EH (cell line): ENCODE measurements around the gene TBXA2R.
A peak's percentile ranks its signal among the peaks of the same experiment; 100 is the strongest.

Experiments used
- DNase-seq: peaks from one replicate; pipeline ENCODE4 v3.0.0-alpha.2; 2015; ENCODE audit warnings: low read depth

The TBXA2R gene

DNA sequence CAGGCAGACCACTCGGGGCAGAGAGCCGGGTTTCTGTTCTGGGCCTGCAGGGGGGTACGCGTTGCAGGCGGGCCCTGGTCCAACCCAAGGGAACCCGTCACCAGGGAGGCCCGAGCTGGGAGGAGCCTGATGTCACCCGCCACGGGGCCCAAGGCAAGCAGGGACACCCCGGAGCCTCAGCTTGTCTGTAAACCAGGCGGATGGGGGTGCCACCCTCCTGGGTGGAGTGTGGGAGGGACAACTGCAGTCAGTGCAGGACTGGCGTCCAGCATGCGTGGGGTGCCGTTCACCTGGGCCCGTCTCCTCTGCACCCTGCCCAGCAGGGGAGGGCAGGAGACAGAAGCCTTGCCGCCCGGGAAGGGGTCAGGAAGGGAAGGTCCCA, 12.9 kb upstream of the TBXA2R start:
- DNase-seq = no peak

- DNase-seq = no peak
Measured at GRCh38 chr19:3618811-3619630, 12.3 kb upstream of the TBXA2R start.

- DNase-seq = peak; percentile 58
Measured at GRCh38 chr19:3618144-3618810, 11.6 kb upstream of the TBXA2R start.

- DNase-seq = no peak
Measured at GRCh38 chr19:3617463-3617862, 10.8 kb upstream of the TBXA2R start.

GRCh38 chr19:3615524-3616135, 9.0 kb upstream of the TBXA2R start:
- DNase-seq = no peak

DNA sequence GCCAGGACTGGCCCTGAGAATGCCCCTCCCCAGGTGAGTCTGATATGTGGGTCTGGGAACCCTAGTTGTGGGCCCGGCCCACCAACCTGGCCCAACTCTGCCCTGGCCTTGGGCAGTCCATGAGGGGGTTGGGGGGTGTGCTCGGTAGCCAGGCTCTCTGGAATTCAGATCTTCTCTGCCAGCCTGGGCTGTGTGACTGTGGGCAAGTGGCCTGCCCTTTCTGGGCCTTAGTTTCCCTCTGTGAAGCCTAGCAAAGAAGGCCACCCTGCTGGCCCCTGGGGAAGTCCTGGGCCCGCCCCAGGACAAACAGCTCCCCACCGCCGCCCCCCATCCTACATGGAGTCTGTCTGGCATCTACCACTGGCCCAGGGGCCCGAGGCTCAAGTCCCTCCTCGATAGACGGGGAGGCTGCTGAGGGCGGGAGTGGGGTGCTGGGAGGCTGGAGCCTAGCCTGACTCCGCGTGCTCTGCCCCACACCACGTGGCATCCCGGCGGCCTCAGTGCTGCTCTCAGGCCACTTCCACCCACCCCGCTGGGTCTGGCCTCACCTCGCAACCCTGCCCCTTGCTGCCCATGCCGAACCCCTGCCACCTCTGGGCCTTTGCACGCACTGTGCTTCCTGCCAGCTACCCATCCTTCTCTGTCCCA, 8.3 kb upstream of the TBXA2R start:
- DNase-seq = no peak

DNA sequence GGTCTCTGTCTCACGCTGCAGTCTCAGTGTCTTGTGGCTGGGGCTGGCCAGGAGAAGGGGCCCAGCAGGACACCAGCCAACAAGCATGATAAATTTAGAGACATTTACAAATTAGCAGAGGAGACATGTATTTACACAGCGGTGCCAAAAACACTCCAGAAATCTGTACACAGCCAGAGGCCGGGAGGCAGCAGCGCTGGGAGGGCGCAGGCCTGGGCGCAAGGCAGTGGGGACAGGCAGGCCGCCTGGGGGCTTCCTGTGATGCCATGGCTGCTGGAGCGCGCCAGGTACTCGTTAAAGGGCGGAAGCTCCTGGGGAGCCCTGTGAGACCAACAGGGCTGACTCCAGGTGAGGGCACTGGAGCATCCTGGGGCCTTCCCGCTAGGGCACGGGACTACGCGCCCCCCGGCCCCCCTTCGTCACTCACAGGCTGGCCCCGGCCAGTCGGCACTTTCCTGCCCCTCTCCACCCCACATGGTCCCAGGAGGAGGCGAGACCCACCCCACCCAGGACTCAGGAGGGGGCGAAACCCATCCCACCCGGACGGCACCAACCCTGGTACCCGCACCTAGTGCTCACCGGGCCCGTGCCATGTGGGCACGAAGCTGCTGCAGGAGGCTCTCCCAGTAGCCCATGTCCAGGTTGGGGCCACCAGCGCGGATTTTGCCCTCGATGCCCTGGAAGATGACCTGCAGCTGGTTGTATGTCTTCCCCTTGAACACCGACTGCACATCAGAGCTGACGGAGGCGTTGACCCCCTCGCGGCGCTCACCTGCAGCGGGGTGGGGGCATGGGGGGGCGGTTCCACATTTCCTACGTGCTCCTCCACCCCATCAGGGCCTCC, 7.4 kb upstream of the TBXA2R start:
- DNase-seq = no peak

- no peak for DNase-seq
Measured at GRCh38 chr19:3612901-3613741, 6.4 kb upstream of the TBXA2R start.

GRCh38 chr19:3612330-3612729, 5.7 kb upstream of the TBXA2R start:
- no peak for DNase-seq

DNA sequence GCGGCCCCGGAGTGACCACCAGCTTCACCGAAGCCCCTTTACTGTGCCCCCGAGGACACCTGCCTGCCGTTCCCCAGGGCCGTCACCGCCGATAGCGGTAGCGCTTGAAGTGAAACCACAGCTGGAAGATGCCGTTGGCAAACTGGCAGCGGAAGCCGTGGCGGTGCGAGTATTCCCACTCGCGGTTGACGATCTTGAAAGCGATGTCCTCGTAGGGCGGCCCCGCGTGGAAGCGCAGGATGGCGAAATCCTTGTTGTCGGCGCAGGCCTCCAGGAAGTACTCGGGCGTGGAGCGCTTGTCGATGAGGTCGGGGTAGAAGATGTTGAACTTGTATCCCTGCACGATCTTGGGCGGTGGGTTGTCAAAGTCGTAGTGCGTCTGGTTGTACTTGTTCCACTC, 5.2 kb upstream of the TBXA2R start:
- DNase-seq = no peak

DNA sequence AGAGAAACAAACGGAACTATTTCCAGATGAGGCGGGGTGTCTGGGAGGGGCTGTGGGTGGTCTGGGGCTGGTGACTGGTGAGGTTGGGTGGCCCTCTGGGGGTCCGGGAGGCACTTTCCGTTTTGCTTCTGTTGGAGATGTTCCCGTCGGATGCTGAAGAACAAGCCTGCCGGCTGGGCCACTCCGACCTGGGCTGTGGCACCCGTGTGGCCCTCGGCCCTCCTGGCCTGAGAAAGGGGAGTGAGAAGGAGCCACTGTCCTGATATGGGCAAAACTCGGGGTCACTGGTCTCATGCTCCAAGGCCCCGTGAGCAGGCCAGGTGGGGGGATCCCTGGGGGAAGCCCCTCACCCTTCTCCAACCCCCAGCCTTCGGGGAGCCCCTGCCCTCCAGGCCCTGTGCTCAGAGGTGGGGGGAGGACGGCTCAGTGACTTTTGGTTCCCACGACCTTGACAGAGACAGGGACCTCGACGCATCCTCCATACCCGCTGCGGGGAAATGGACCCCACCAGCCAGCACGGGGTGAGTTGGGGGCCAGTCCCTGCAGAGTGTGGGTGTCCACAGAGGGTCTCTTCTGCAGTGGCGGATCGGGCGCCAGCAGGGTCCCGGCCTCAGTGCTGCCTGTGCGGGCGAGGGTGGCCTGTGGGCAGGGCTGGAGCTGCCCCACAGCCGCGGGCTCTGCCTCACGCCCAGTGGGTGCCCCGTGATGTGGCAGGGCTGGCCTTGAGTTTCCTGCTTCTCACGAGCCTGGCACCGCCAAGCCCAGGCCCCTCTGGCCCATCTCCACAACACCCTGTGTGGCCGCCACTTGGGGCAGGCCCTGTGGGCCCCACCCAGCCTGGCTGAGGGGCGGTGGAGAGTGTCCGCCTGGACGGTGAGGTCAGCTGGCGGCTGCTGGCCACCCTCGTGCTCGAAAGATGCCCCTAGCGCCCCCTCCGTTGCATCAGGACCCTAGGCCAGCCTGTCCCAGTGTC, 4.4 kb upstream of the TBXA2R start:
- DNase-seq = no peak

GRCh38 chr19:3609779-3610719, 3.4 kb upstream of the TBXA2R start:
- DNase-seq = no peak

DNA sequence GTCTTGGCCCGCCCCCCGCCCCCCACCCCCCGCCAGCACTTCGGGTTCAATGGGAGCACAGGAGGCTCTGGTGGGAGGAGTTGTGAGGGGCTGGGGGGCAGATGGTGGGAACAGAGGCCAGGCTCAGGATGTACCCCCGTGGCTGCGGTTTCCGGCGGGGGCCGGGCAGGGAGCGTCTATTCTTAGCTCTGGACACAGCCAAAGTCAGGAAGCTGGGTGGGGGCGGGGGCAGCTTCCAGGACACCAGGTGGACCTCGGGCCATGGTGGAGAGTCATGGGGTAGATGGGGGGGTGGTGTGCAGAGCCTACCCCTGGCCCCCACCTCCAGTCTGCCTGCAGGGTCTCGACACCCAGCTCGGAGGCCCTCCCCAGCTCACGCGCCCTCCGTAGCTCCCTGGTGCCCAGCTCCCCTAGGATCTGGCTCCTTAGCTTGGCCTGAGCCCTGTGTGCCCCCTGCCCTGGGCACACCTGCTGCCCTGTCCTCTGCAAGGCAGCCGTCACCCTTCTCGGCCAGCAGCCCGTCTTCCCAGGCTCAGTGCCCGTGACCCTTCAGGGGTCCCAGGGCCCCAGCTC, 2.2 kb upstream of the TBXA2R start:
- DNase-seq = no peak

GRCh38 chr19:3608079-3608641, 1.5 kb upstream of the TBXA2R start:
- no peak for DNase-seq

DNA sequence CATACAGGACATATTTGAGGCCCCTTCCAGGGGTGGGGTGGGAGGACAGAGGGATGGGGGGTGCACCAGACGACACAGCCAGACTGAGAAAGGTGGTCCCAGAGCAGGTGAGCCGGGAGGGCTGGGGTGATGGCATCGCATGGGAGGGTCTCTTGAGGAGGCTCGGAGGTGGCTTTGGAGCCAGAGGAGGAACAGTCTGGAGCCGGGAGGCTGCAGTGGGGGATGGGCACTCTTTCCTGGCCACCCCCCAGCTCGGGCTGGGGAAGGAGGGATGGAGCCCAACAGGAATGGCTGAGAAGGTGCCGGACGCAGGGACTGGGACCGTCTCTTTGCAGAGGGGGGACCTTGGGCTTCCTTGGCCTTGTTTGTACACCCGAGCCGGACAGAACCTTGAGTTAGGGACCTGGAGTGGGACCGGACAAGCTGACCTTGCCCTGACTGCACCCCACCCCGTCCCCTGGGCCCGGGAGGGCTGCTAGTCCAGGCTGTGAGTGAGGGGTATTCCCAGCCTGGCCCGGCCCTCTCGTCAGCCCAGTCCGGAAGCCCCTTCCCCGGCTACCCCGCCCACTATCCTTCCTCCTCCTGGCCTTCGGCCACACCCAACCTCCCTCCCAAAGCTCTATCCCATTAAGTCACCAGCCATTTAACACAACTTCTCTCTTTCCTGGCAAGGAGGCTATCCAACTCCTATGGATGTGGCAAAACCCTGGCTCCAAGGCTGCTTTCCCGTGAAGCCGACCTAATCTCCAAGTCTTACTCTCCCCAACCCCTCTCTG, 816 bp upstream of the TBXA2R start:
- peak; percentile 34 for DNase-seq

DNA sequence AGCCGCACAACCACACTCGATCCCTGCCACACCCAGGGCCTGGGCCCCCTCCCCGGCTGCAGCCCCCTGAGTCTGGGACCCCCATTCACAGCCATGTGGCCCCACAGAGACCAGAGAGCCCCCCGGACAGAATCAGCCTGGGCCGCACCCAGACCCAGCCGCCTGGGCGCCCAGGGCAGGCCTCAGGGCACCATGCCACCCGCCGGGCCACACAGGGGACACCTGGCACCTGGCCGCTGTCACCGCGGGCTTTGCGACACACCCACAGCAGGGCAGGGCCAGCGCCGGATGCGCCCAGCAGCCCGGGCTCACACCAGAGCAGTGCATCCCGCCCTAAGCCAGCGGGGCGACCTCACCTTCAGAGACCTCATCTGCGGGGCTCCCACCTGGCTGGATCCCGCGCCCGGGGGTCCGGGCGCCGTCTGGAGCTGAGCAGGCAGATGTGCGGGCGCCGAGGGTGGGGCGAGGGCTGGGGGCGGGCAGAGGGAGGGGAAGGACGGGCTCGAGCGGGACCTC, 443 bp downstream of the TBXA2R start:
- DNase-seq = peak; percentile 31

- DNase-seq = no peak
Measured at GRCh38 chr19:3605770-3606169, 905 bp downstream of the TBXA2R start.
